ENCODE results near the gene KRTAP13-1.

- TF ChIP-seq CTCF (IDR thresholded peaks at IDR 0.05) (no peak), POLR2AphosphoS5 (IDR thresholded peaks at IDR 0.05) (no peak), POLR2A (IDR thresholded peaks at IDR 0.05) (no peak)
Measured at GRCh38 chr21:30349572-30349971, 46.3 kb upstream of the KRTAP13-1 start.
